LNCaP clone FGC (cell line): ENCODE results near the gene GPC1.

Source experiments
- DNase-seq: peaks from one replicate; pipeline ENCODE4 v3.0.0-alpha.2; 2011; ENCODE audit warnings: low read depth
- H3K4me3 ChIP-seq: 2 replicates; pipeline ENCODE4 v1.5.1; 2011; ENCODE audit warnings: mild to moderate bottlenecking, low read depth, low read length, control low read depth
- CTCF ChIP-seq: IDR thresholded peaks from 2 replicates; pipeline ENCODE4 v1.5.1; 2012; ENCODE audit warnings: mild to moderate bottlenecking; ENCODE audit not compliant: control insufficient read depth, insufficient read depth; ENCODE audit errors: extremely low read depth

GPC1 gene

GRCh38 chr2:240418311-240418710 lies 17.2 kb upstream of the GPC1 start:
- H3K4me3 ChIP-seq: no peak overlapping the region
- TF ChIP-seq CTCF: no peak
- no peak for DNase-seq

GRCh38 chr2:240419271-240419670 lies 16.2 kb upstream of the GPC1 start:
- no peak for TF ChIP-seq CTCF
- no peak overlapping the region for H3K4me3 ChIP-seq
- no peak for DNase-seq

GRCh38 chr2:240419723-240420122 lies 15.7 kb upstream of the GPC1 start:
- DNase-seq: no peak
- no peak for TF ChIP-seq CTCF
- no peak overlapping the region for H3K4me3 ChIP-seq

GRCh38 chr2:240420206-240421104 lies 15.0 kb upstream of the GPC1 start:
- no peak for TF ChIP-seq CTCF
- no peak for DNase-seq
- no peak overlapping the region for H3K4me3 ChIP-seq

GRCh38 chr2:240421381-240421780 lies 14.1 kb upstream of the GPC1 start:
- H3K4me3 ChIP-seq: no peak overlapping the region
- TF ChIP-seq CTCF: no peak
- DNase-seq: no peak

GRCh38 chr2:240422658-240423329 lies 12.7 kb upstream of the GPC1 start:
- no peak for TF ChIP-seq CTCF
- no peak overlapping the region for H3K4me3 ChIP-seq
- DNase-seq: no peak
